Type B pancreatic cell (in vitro differentiated cells): ENCODE results near the gene CASKIN2. TPM values are rescaled to one million over a fixed set of nuclear protein-coding genes. Genes with fewer than 3 reads are reported as not detected.

Experiments
- DNase-seq: peaks from one replicate; pipeline ENCODE4 v3.0.0; 2021; ENCODE audit warnings: mixed read lengths; ENCODE audit not compliant: unreplicated experiment; ENCODE audit errors: extremely low spot score
- H3K27ac Mint-ChIP-seq: 2 replicates; pipeline ENCODE4 v1.8.0; 2021; ENCODE audit warnings: mild to moderate bottlenecking, mixed read lengths
- H3K27me3 Mint-ChIP-seq: 2 replicates; pipeline ENCODE4 v1.8.0; 2021; ENCODE audit warnings: mixed read lengths
- H3K36me3 Mint-ChIP-seq: 2 replicates; pipeline ENCODE4 v1.8.0; 2021; ENCODE audit warnings: mixed read lengths
- H3K4me1 Mint-ChIP-seq: one replicate; pipeline ENCODE4 v1.8.0; 2021; ENCODE audit warnings: mixed read lengths; ENCODE audit not compliant: unreplicated experiment
- H3K4me3 Mint-ChIP-seq: 2 replicates; pipeline ENCODE4 v1.8.0; 2021; ENCODE audit warnings: mild to moderate bottlenecking, mixed read lengths
- H3K9me3 Mint-ChIP-seq: 2 replicates; pipeline ENCODE4 v1.8.0; 2021; ENCODE audit warnings: mixed read lengths
- CTCF ChIP-seq: fragments of 200-600 bp; sonication (generic); conservative IDR thresholded peaks from 2 replicates; pipeline ENCODE4 v1.5.0; 2021; ENCODE audit warnings: antibody characterized with exemption, mild to moderate bottlenecking
- total RNA-seq: library from RNA; stranded (reverse); gene quantifications from 2 replicates; pipeline ENCODE4 v1.2.1, GENCODE V29; 2021; ENCODE audit warnings: low replicate concordance

The CASKIN2 gene
- total RNA-seq, 1 donor from 2014 or later = 31.2 TPM

DNA sequence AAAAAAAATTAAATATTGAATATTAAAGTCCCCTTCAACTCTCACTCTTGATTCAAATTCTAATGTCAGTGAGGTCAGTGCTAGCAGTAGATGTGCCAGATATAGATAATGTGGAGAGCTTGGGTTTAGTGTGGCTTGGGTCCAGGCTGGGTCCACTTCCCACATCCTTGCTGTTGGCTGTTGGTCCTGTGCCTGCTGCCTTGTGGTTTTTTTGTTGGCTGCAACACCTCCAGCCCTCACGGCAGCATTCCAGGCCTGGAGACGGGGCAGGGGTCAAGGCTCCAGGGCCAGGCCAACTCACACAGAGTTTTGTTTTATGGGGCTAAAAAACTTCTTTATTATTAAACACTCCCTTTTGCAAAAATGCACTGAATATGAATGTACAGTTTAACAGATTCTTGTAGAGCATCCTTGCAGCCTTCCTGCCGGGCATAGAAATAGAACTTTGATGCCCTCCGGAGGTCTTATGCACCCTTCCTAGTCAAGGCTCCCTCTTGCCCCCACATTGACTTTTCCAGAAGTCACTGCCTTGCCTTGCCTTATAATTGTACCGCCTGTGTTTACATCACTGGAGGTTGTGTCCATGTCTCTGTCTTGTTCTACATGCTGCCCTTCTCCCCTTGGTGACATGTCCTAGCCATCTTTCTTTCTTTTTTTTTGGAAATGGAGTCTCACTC lies 46.7 kb upstream of the CASKIN2 start:
- Mint-ChIP-seq H3K27me3 (no peaks in the 10 kb centered on the region), H3K4me3 (no peak overlapping the region), H3K36me3 (peaks cover 6% of the 10 kb centered on the region), H3K4me1 (peaks cover 13% of the 10 kb centered on the region), H3K9me3 (no peaks in the 10 kb centered on the region), H3K27ac (no peak overlapping the region)
- DNase-seq = no peak
- TF ChIP-seq CTCF = no peak

DNA sequence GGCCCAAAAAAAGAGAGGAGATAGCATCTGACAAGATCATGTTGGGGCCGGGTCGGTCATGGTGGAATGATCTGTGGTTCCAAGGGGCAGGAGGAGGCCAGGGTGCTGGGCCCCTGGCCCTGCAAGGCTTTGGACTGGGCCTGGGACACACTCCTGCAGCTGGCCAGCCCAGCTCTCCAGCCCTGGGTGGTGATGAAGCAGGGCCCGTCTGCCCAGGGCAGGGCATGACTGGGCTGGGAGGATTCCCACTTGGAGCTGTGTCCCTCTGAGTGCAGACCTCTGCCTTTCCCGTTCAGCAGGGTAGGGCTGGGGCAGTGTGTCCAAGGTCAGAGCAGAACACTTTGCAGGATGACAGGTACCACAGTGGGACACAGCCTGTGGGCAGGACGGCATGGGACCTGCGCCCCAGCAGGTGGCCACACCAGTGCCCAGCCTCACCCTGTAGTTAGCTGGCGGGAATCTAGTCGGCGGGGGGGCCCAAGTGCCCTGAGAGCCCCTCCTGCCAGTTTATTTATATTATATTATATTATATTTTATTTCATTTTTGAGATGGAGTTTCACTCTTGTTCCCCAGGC lies 44.7 kb upstream of the CASKIN2 start:
- H3K4me3 Mint-ChIP-seq = no peak overlapping the region
- no peak for TF ChIP-seq CTCF
- H3K4me1 Mint-ChIP-seq = no peaks in the 10 kb centered on the region
- H3K27ac Mint-ChIP-seq = no peak overlapping the region
- no peak for DNase-seq
- H3K27me3 Mint-ChIP-seq = no peaks in the 10 kb centered on the region
- H3K9me3 Mint-ChIP-seq = no peaks in the 10 kb centered on the region
- H3K36me3 Mint-ChIP-seq = no peaks in the 10 kb centered on the region

DNA sequence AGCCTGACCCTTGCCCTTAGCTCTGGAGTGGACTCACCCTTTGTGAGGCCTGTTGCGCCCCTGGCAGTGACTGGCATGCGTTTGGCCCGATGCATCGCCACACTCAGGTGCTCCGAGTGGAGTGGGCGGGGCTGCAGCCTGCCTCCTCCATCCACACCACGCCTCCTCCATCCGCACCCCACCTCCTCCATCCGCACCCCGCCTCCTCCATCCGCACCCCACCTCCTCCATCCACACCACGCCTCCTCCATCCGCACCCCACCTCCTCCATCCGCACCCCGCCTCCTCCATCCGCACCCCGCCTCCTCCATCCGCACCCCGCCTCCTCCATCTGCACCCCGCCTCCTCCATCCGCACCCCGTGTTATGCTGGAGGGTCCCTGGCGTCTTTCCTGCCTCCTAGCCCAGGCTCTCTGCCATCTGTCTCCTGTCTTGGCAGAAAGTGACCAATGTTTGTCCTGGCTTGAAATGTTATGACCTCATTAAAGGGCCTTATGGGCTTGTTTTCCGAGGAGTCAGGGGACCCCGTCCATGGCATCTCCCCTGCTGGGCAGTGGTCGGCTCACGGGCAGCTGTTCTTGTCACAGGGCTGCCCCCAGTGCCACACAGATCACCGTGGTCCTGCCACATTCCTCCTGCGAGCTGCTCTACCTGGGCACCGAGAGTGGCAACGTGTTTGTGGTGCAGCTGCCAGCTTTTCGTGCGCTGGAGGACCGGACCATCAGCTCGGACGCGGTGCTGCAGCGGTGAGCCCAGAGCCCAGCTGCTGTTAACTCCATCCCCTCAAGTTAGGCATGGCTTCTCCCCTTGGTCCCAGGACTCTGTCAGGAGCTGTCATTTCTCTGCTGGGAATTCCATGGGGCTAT lies 43.6 kb upstream of the CASKIN2 start:
- no peak overlapping the region for H3K4me3 Mint-ChIP-seq
- H3K4me1 Mint-ChIP-seq = no peaks in the 10 kb centered on the region
- H3K27ac Mint-ChIP-seq = no peak overlapping the region
- H3K27me3 Mint-ChIP-seq = no peaks in the 10 kb centered on the region
- TF ChIP-seq CTCF = no peak
- no peaks in the 10 kb centered on the region for H3K36me3 Mint-ChIP-seq
- no peaks in the 10 kb centered on the region for H3K9me3 Mint-ChIP-seq
- DNase-seq = no peak

DNA sequence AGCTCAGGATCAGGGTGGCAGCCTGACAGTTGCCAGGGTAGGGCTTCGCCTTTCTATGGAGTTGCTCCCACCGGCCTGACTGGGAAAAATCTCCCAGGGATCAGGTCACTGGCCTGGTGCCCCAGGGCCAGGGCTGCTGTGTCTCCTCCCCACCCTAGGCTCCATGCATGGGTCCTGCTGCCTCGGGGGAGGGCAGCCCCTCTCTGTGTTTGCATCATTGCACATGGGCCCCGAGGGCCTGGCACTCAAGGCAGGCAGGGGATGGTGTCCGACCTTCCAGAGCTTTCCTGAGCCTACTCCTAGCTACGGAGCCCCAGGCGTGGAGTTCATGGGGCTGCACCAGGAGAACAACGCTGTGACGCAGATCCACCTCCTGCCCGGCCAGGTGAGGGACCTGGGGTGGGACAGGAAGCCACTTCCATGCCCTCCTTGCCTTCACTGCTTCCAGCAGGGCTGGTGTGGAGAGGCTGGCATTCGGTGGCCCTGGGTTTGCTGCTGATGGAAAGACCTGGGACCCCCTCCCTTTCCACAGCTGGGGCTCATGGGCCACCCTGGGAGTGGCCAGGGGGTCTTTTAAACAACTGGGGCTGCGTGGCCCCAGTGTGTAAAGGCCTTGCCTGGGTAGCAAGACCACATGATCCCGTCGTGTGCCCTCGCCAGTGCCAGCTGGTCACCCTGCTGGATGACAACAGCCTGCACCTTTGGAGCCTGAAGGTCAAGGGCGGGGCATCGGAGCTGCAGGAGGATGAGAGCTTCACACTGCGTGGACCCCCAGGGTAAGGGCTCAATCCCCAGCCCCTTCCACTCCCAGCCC lies 42.7 kb upstream of the CASKIN2 start:
- no peak for DNase-seq
- Mint-ChIP-seq H3K9me3 (no peaks in the 10 kb centered on the region), H3K4me3 (no peak overlapping the region), H3K27me3 (no peaks in the 10 kb centered on the region), H3K27ac (no peak overlapping the region), H3K36me3 (no peaks in the 10 kb centered on the region), H3K4me1 (peaks cover 8% of the 10 kb centered on the region)
- TF ChIP-seq CTCF = no peak

GRCh38 chr17:75557075-75557851 lies 41.9 kb upstream of the CASKIN2 start:
- TF ChIP-seq CTCF = no peak
- Mint-ChIP-seq H3K9me3 (no peaks in the 10 kb centered on the region), H3K4me3 (no peak overlapping the region), H3K36me3 (no peaks in the 10 kb centered on the region), H3K27me3 (no peaks in the 10 kb centered on the region), H3K4me1 (peaks cover 13% of the 10 kb centered on the region), H3K27ac (peak overlapping the region; percentile 62)
- DNase-seq = no peak
